Activated T-cell treated with anti-CD3 and anti-CD28 coated beads, Interleukin-2, amount 50 U/mL, for 72 hours (primary cell): ENCODE measurements around the gene KNCN. TPM values are rescaled to one million over a fixed set of nuclear protein-coding genes. Genes with fewer than 3 reads are reported as not detected.

Experiments
- ATAC-seq, 2 donors: fragments of 150-1000 bp; cut with Tn5 transposase; replicated peaks in 1 of 2; 2 replicates each; pipeline ENCODE4 v1.10.0; 2021; ENCODE audit warnings: moderate library complexity in 2 of 2, mild to moderate bottlenecking in 1 of 2
- DNase-seq, 2 donors: peaks; one replicate each; pipeline ENCODE4 v3.0.0; 2021 to 2022; ENCODE audit warnings: mixed read lengths in 1 of 2
- H3K27ac Mint-ChIP-seq: one replicate; pipeline ENCODE4 v1.8.0; 2022; ENCODE audit warnings: mild to moderate bottlenecking, moderate library complexity, mixed read lengths
- H3K27me3 Mint-ChIP-seq: one replicate; pipeline ENCODE4 v1.8.0; 2022; ENCODE audit warnings: low read depth, mixed read lengths
- H3K36me3 Mint-ChIP-seq, 2 donors: one replicate each; pipeline ENCODE4 v1.8.0; 2022; ENCODE audit warnings: mixed read lengths in 2 of 2, mild to moderate bottlenecking in 1 of 2; ENCODE audit not compliant: insufficient read depth in 2 of 2
- H3K4me1 Mint-ChIP-seq: one replicate; pipeline ENCODE4 v1.8.0; 2022; ENCODE audit warnings: low read depth, mixed read lengths
- H3K4me3 Mint-ChIP-seq, 2 donors: one replicate each; pipeline ENCODE4 v1.8.0; 2022; ENCODE audit warnings: mild to moderate bottlenecking in 2 of 2, mixed read lengths in 2 of 2, moderate library complexity in 2 of 2
- H3K9me3 Mint-ChIP-seq, 2 donors: one replicate each; pipeline ENCODE4 v1.8.0; 2022; ENCODE audit warnings: mixed read lengths in 2 of 2
- total RNA-seq, 2 donors: library from RNA; stranded (reverse); gene quantifications; one replicate each; pipeline ENCODE4 v1.2.3, GENCODE V29; 2022

The KNCN gene
- total RNA-seq, 2 donors from 2014 or later: not detected

- no peak overlapping the region for H3K27ac Mint-ChIP-seq
- H3K9me3 Mint-ChIP-seq: no peaks in the 10 kb centered on the region
- H3K27me3 Mint-ChIP-seq: no peaks in the 10 kb centered on the region
- no peak overlapping the region for H3K4me3 Mint-ChIP-seq
- DNase-seq: no peak
- no peak for ATAC-seq
- no peaks in the 10 kb centered on the region for H3K36me3 Mint-ChIP-seq
- H3K4me1 Mint-ChIP-seq: no peaks in the 10 kb centered on the region
These were observed 6.9 kb upstream of the KNCN start for GRCh38 chr1:46558141-46558963.

GRCh38 chr1:46557403-46557802 lies 6.0 kb upstream of the KNCN start:
- no peak overlapping the region for H3K4me3 Mint-ChIP-seq
- H3K27ac Mint-ChIP-seq: no peak overlapping the region

GRCh38 chr1:46556822-46557221 lies 5.4 kb upstream of the KNCN start:
- peak in 1 of 2 donors; percentile 42 for ATAC-seq
- no peak overlapping the region for H3K27ac Mint-ChIP-seq

More at GRCh38 chr1:46557403-46557802, 6.0 kb upstream of the KNCN start:
- no peaks in the 10 kb centered on the region for H3K9me3 Mint-ChIP-seq
- no peaks in the 10 kb centered on the region for H3K4me1 Mint-ChIP-seq
- no peak for DNase-seq
- H3K27me3 Mint-ChIP-seq: no peaks in the 10 kb centered on the region
- ATAC-seq: no peak
- no peaks in the 10 kb centered on the region for H3K36me3 Mint-ChIP-seq

DNA sequence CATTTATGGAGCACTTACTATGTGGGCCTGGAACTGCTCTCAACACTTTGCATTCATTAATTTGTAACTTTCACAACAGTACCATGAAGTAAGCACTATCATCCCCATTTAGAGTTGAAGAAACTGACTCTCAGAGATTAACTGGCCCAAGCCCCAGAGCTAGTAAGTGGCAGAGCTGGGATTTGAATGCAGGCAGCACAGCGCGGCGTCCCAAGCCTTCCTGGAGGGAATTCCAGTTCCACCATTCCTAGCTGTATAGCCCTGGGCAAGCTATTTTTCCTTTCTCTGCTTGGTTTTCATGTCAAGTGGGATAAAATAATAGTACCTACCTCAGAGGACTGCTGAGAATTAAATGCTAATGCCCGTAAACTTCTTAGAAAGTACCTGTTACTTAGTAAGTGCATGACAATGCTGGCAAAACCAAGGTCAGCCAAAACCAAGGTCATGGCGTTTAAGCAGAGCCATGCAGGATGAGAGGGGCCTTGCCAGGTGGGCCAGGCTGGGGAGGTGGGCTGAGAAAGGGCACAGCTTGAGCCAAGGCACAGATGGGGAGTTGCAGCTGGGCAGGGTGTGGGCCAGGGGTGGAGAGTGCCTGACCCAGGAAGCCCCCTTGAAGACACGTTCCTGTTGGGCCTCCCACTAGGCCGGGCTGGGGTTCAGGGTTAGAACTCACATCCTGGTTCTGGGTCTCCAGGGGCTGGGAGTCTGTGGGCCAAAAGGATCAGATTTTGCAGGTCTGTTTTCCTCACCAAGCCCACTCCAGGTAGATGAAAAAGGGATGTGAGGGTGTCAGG lies 4.6 kb upstream of the KNCN start:
- ATAC-seq (no peak), DNase-seq (no peak)
- no peak overlapping the region for H3K27ac Mint-ChIP-seq
- no peaks in the 10 kb centered on the region for H3K27me3 Mint-ChIP-seq
- no peaks in the 10 kb centered on the region for H3K36me3 Mint-ChIP-seq
- no peak overlapping the region for H3K4me3 Mint-ChIP-seq
- no peaks in the 10 kb centered on the region for H3K9me3 Mint-ChIP-seq
- no peaks in the 10 kb centered on the region for H3K4me1 Mint-ChIP-seq

More at GRCh38 chr1:46556822-46557221, 5.4 kb upstream of the KNCN start:
- Mint-ChIP-seq H3K36me3 (no peaks in the 10 kb centered on the region), H3K4me1 (no peaks in the 10 kb centered on the region), H3K9me3 (no peaks in the 10 kb centered on the region), H3K4me3 (no peak overlapping the region), H3K27me3 (no peaks in the 10 kb centered on the region)
- no peak for DNase-seq

DNA sequence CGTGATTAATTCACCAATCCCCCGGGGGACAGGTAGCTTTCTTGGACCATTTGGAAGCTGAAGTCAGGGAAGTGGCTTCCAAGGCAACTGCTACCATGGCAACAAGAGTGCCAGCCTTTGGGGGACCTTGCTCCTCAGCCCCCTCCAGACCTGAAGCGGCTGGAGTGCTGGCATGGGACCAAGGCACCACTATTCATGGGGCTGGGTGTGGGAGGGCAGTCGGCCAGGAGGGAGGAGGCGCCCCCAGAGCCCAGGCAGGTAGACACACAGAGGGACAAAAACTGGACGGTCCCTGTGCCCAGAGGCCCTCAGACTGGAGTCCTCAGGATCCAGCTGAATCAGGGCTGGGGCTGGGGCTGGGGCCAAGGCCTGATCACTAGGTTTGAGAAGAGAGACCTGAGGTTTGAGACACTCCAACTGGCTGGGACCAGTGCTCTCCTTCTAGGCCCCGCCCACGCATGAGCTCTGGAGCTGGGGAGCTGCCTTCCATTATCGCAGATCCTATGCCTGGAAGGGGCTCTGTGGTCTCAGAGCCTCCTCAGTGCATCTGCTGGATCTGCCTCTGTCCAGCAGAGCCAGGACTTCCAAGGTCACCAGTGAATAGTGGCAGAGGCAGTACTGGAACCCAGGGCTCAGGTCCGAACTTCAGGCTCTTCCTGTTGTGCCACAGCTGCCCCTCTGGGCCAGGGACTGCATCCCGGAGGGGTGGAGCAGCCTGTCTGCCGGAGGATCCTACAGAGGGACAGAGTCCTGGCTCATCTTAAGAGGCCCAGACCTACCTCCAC lies 3.3 kb upstream of the KNCN start:
- ATAC-seq: no peak
- no peaks in the 10 kb centered on the region for H3K36me3 Mint-ChIP-seq
- peaks cover 2% of the 10 kb centered on the region for H3K4me1 Mint-ChIP-seq
- no peaks in the 10 kb centered on the region for H3K27me3 Mint-ChIP-seq
- no peak overlapping the region for H3K27ac Mint-ChIP-seq
- H3K9me3 Mint-ChIP-seq: no peaks in the 10 kb centered on the region
- DNase-seq: no peak
- H3K4me3 Mint-ChIP-seq: no peak overlapping the region

GRCh38 chr1:46554236-46554596 lies 2.8 kb upstream of the KNCN start:
- Mint-ChIP-seq H3K9me3 (no peaks in the 10 kb centered on the region), H3K4me1 (peaks cover 7% of the 10 kb centered on the region), H3K4me3 (no peak overlapping the region), H3K36me3 (no peaks in the 10 kb centered on the region), H3K27me3 (no peaks in the 10 kb centered on the region), H3K27ac (no peak overlapping the region)
- ATAC-seq: no peak
- DNase-seq: no peak

GRCh38 chr1:46553506-46553905 lies 2.1 kb upstream of the KNCN start:
- no peak overlapping the region for H3K4me3 Mint-ChIP-seq
- H3K9me3 Mint-ChIP-seq: no peaks in the 10 kb centered on the region
- ATAC-seq: no peak
- H3K4me1 Mint-ChIP-seq: peaks cover 8% of the 10 kb centered on the region
- no peak for DNase-seq
- no peak overlapping the region for H3K27ac Mint-ChIP-seq
- H3K36me3 Mint-ChIP-seq: no peaks in the 10 kb centered on the region
- H3K27me3 Mint-ChIP-seq: no peaks in the 10 kb centered on the region

DNA sequence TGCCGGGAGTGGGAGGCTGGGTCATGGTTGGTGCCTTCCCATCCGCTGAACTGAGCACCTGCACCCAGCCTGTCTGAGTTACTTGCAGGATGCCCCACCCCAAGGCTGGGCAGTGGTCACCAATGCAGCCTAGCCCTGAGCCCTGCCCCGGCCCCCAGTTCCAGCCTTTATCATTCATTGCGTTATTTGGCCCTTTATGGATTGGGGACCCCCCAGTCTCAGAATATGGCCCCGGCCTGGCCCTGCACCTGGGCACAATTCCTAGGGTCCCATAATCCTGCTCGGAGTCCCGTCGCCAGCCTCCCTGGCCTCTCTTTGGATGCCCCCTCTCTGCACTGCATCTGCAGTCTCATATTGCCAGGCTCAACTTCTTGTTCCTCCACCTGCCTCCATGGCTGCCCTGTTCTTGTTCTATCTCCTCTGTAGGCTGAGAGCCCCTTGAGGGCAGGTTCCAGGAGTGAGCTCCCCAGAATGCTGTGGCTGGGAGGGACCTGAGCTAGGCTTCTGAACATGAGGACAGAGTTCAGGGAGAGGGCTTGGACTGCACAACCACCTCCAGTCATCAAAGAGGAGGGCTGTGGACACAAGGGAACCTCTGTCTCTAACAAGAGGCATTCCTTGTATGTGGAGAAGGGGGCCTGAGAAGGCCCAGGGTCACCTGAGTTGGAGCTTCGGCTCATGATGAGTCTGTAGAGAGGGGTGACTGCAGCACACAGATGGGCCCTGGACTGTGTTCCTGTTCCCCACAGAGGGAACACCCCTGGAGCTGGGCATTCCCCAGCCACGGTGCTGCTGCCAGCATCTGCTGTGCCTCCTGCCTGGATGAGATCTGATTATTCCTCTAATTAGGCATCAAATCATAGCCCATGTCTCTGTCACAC lies 1.1 kb upstream of the KNCN start:
- ATAC-seq (no peak), DNase-seq (no peak)
- no peaks in the 10 kb centered on the region for H3K36me3 Mint-ChIP-seq
- no peak overlapping the region for H3K4me3 Mint-ChIP-seq
- no peak overlapping the region for H3K27ac Mint-ChIP-seq
- no peaks in the 10 kb centered on the region for H3K27me3 Mint-ChIP-seq
- H3K9me3 Mint-ChIP-seq: no peaks in the 10 kb centered on the region
- H3K4me1 Mint-ChIP-seq: peaks cover 8% of the 10 kb centered on the region

GRCh38 chr1:46550751-46551231 lies 656 bp downstream of the KNCN start:
- Mint-ChIP-seq H3K36me3 (no peaks in the 10 kb centered on the region), H3K9me3 (no peaks in the 10 kb centered on the region), H3K4me3 (no peak overlapping the region), H3K27me3 (peaks cover 14% of the 10 kb centered on the region), H3K27ac (no peak overlapping the region), H3K4me1 (peaks cover 8% of the 10 kb centered on the region)
- ATAC-seq (no peak), DNase-seq (no peak)

DNA sequence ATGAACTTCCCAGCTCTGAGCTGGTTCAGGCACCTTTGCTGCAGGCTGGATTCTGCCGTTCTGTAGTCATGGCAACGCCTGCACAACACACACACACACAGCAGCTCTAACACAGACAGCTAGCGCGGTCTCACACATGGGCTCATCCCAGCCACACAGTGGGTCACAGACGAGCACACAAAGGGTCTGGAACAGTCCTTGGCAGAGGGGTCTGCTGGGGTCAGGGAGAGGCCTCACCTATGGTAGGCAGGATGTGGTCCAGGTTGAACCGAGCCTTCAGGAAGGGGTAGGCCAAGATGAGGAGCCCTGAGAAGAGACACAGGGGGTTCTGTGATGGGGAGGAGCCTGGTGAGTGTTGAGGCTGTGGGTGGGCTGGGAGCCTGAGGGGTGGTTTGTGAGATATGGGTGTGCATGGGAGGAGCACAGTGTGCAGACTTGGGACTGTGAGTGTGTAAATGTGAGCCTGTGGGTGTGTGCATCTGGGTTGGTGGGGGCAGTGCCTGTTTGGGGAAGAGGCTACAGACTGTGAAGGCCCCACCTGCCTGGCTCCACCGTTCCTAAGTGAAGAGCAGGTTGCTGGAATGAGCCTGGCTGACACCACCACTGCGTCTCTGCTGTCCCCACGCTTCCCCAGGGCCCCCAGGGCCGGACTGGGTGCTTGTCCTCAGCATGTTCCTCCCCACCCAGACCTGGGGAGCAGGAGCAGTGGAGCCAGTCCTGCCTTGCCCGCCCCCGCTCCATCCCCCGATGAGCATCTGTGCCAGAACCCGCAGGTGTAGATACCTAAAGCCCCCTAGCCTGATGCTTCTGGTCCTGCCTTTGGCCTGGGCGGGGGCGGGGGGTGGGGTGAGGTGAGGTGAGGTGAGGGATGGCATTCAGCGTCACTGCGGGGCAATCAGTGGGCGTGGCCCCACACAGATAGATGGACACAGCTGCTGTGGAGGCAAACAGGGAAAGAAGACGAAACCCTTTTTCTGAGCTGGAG lies 1.5 kb downstream of the KNCN start:
- peaks cover 22% of the 10 kb centered on the region for H3K27me3 Mint-ChIP-seq
- H3K9me3 Mint-ChIP-seq: no peaks in the 10 kb centered on the region
- DNase-seq: no peak
- H3K4me3 Mint-ChIP-seq: no peak overlapping the region
- peaks cover 8% of the 10 kb centered on the region for H3K4me1 Mint-ChIP-seq
- ATAC-seq: peak; percentile 63
- H3K36me3 Mint-ChIP-seq: no peaks in the 10 kb centered on the region
- H3K27ac Mint-ChIP-seq: no peak overlapping the region

DNA sequence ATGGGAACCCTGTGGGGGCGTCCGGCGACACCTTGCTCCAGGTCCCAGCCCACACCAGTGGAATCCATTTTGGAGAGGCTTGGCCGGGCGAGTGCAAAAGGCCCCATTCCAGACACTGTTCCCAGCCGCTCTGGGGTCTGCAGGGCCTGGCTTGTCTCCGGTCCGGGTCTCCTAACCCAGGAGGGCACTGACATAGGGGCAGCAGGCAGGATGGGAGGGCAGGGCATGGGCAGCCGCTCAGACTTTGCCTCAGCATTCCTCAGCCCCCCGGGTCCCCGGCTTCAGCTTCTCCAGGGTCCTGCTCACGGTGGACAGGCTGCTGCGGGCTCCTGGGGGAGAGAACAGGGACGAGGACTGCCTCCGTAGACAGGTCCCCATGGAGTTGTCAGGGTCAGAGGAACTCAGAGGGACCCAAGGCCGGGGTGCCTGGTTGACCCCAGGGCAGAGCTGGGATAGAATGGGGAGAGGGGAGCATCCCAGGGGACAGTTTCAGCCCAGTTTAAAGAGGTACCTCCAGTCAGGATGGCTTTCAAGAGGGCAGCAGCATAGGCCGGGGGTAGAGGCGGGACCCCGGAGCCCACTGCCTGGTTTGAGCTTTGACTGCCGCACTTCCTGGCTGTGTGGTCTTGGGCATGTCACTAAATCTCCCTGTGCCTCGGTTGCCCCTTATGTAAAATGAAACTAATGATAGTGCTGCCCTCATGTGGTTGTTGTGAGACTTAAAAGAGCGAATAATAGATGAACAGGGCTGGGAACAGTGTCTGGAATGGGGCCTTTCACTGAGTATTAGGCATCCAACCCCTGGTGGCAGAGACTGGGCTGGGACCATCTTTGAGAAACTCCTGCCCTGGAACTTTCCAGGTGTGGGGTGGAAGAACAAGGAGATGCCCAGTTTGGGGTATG lies 3.7 kb downstream of the KNCN start:
- Mint-ChIP-seq H3K27me3 (peaks cover 40% of the 10 kb centered on the region), H3K36me3 (no peaks in the 10 kb centered on the region), H3K27ac (no peak overlapping the region), H3K9me3 (no peaks in the 10 kb centered on the region), H3K4me3 (no peak overlapping the region), H3K4me1 (peaks cover 8% of the 10 kb centered on the region)
- ATAC-seq (peak in 1 of 2 donors; percentile 46), DNase-seq (no peak)
